ENCODE results near the gene ING4. TPM values are rescaled to one million over a fixed set of nuclear protein-coding genes. Genes with fewer than 3 reads are reported as not detected.
A peak's percentile ranks its signal among the peaks of the same experiment; 100 is the strongest.

ING4 gene
- polyA plus RNA-seq, 2 of the 4 experiments (the other 2 are of a cell fraction): 19.5 to 36.5 TPM

DNA sequence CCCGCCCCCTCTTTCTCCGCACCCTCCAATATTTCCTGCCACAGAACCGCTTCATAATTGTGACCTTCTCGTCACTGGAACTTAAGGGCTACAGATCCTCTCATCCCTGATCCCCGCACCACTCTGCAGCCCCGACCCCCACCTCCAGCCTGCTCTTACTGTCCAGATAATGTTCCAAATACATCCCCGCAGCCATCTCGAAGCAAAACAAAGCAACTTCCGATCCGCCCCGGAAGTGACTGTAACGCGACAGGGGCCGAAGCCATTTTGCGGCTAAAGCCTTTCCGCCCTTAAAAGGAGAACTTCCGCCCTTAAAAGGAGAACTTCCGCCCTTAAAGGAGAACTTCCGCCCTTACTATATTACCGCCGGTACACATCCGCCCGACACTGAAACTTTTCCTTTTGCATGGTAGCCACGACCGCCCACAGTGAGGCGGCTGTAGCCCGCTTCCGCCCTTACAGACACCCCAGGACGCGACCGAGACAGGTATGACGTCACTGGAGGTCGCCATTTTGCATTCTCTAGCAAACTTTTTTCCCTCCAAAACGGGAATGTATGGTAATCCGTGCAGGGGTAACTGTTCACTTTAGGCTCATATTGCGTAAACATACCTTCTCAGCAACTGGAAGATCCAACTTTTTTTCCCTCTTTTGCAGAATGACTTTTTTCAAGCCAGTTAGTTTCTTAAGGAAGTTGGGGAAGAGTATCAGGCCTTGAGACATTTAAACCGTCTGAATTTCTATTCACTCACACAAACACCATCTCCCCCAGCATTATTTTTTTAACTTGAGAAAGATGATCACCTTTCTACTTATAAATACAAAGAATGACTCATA lies at the start of gene ING4 (continued):
- TF ChIP-seq ZSCAN20 (CRISPR knock-in tag; IDR thresholded peaks at IDR 0.05): 0 out of 2 replicates have a peak, but pooled peaks have one; percentile 28
- no peak for TF ChIP-seq CBX2 (IDR thresholded peaks at IDR 0.05; ENCODE audit: borderline replicate concordance, low read depth)
- no peak; the same call in 1 of the 2 replicates for TF ChIP-seq EHMT2 (IDR thresholded peaks at IDR 0.05; ENCODE audit: low read depth)
- TF ChIP-seq, protein P1, sequence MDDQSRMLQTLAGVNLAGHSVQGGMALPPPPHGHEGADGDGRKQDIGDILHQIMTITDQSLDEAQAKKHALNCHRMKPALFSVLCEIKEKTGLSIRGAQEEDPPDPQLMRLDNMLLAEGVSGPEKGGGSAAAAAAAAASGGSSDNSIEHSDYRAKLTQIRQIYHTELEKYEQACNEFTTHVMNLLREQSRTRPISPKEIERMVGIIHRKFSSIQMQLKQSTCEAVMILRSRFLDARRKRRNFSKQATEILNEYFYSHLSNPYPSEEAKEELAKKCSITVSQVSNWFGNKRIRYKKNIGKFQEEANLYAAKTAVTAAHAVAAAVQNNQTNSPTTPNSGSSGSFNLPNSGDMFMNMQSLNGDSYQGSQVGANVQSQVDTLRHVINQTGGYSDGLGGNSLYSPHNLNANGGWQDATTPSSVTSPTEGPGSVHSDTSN (IDR thresholded peaks at IDR 0.05): peak; percentile 71; the same call in 1 of the 2 replicates
- TF ChIP-seq MYC (IDR thresholded peaks at IDR 0.05; ENCODE audit: borderline replicate concordance, low read length): no peak; the same call in 1 of the 2 replicates
- peak; percentile 36 for TF ChIP-seq MAFK (IDR thresholded peaks at IDR 0.05; ENCODE audit: partially characterized antibody)
- no peak for TF ChIP-seq CBX8 (IDR thresholded peaks at IDR 0.05)
- no peak for TF ChIP-seq JUNB (IDR thresholded peaks at IDR 0.05)
- TF ChIP-seq KDM5A (IDR thresholded peaks at IDR 0.05): peak; percentile 96
- peak; percentile 34; the same call in 1 of the 2 replicates for TF ChIP-seq TP53 (CRISPR knock-in tag; IDR thresholded peaks at IDR 0.05)
- TF ChIP-seq, protein P2, sequence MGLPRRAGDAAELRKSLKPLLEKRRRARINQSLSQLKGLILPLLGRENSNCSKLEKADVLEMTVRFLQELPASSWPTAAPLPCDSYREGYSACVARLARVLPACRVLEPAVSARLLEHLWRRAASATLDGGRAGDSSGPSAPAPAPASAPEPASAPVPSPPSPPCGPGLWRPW (IDR thresholded peaks at IDR 0.05): no peak
- TF ChIP-seq, protein P3, sequence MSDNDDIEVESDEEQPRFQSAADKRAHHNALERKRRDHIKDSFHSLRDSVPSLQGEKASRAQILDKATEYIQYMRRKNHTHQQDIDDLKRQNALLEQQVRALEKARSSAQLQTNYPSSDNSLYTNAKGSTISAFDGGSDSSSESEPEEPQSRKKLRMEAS (IDR thresholded peaks at IDR 0.05): peak; percentile 90
- no peak for TF ChIP-seq HDAC2 (IDR thresholded peaks at IDR 0.05)
- peak; percentile 33 to 90; a peak in 4 of 5 replicates for TF ChIP-seq JUN (IDR thresholded peaks at IDR 0.05)
- TF ChIP-seq, protein P4, sequence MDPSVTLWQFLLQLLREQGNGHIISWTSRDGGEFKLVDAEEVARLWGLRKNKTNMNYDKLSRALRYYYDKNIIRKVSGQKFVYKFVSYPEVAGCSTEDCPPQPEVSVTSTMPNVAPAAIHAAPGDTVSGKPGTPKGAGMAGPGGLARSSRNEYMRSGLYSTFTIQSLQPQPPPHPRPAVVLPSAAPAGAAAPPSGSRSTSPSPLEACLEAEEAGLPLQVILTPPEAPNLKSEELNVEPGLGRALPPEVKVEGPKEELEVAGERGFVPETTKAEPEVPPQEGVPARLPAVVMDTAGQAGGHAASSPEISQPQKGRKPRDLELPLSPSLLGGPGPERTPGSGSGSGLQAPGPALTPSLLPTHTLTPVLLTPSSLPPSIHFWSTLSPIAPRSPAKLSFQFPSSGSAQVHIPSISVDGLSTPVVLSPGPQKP (IDR thresholded peaks at IDR 0.05; ENCODE audit: low read depth, low read length): peak; percentile 94
- peak; percentile 51; the same call in 1 of the 2 replicates for TF ChIP-seq HEYL (CRISPR knock-in tag; IDR thresholded peaks at IDR 0.05)
- TF ChIP-seq NR3C1 (IDR thresholded peaks at IDR 0.05): no peak
- no peak; the same call in 1 of the 2 replicates for TF ChIP-seq POLR2A (IDR thresholded peaks at IDR 0.05; ENCODE audit: low read length)
- no peak for TF ChIP-seq RAD21 (conservative IDR thresholded peaks at IDR 0.05 in 1 of 2, IDR thresholded peaks at IDR 0.05 in 1 of 2)
- TF ChIP-seq ZNF302 (CRISPR knock-in tag; IDR thresholded peaks at IDR 0.05): peak; percentile 80
- peak; percentile 68 for TF ChIP-seq ZFP36 (IDR thresholded peaks at IDR 0.05; ENCODE audit: borderline replicate concordance, partially characterized antibody)
- TF ChIP-seq FOSB (CRISPR knock-in tag; IDR thresholded peaks at IDR 0.05): 0 out of 2 replicates have a peak, but pooled peaks have one; percentile 29
- TF ChIP-seq, protein P5, sequence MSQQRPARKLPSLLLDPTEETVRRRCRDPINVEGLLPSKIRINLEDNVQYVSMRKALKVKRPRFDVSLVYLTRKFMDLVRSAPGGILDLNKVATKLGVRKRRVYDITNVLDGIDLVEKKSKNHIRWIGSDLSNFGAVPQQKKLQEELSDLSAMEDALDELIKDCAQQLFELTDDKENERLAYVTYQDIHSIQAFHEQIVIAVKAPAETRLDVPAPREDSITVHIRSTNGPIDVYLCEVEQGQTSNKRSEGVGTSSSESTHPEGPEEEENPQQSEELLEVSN (IDR thresholded peaks at IDR 0.05; ENCODE audit: borderline replicate concordance, low read depth): peak; percentile 97
- no peak for TF ChIP-seq CHD4 (IDR thresholded peaks at IDR 0.05; ENCODE audit: borderline replicate concordance)
- no peak; the same call in 1 of the 2 replicates for TF ChIP-seq TFCP2L1 (CRISPR knock-in tag; IDR thresholded peaks at IDR 0.05)
- peak; percentile 83; the same call in 1 of the 2 replicates for TF ChIP-seq HOXB5 (CRISPR knock-in tag; IDR thresholded peaks at IDR 0.05)
- peak; percentile 72; the same call in 1 of the 2 replicates for TF ChIP-seq RFX5 (IDR thresholded peaks at IDR 0.05)
- TF ChIP-seq RCOR1 (IDR thresholded peaks at IDR 0.05; ENCODE audit: low read depth, low read length): no peak
- TF ChIP-seq SMC3 (IDR thresholded peaks at IDR 0.05): no peak
- no peak for TF ChIP-seq FOSL2 (IDR thresholded peaks at IDR 0.05)
- peak; percentile 77 for TF ChIP-seq FOSL2 (CRISPR knock-in tag; IDR thresholded peaks at IDR 0.05)

All from A549 (cell line).